NOMO-1 treated with dmso at 0.1 percent for 144 hours (cell line): ENCODE results near the gene STARD13.

Source experiments
- DNase-seq: peaks from one replicate; lab custom pipeline; 2025; ENCODE audit not compliant: unreplicated experiment; lab: John Stamatoyannopoulos, UW

The STARD13 gene

DNA sequence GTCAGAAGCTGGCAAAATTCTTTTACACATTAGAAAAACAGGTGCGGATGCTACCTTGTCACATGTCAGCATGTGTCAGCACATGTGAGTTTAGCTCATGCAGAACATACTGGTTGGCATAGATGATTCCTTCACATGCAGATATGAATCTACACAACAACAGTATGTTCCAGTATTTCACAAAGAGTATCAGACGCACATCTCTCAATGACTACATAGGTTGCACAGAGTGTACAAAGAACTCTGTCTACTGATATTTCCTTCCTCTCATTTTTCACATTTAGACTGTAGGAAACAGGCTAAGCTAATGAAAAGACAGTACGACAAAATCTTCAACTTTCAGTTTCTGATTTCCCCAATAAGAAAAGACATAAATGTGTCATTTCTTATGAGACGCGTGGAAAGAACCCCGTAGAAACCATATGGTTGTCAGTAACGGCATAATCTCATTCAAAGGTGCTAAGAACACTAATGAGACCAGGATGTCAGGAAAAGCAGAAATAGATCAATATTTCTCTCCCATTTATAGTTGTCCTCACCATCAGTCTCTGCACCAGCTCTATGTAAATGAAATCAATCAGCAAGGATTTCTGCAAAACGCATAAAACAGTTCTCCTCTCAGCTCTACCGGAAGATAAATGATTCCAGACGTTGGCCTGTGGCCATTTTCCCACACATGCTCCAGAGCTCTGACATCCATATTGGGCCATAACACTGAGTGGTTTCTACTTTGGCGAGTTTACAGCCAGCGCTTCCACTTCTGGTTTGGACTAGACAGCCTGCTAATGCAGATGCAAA, 81.2 kb downstream of the STARD13 start:
- no peak for DNase-seq

GRCh38 chr13:33202644-33203169, 82.8 kb downstream of the STARD13 start:
- DNase-seq: peak; percentile 9

DNA sequence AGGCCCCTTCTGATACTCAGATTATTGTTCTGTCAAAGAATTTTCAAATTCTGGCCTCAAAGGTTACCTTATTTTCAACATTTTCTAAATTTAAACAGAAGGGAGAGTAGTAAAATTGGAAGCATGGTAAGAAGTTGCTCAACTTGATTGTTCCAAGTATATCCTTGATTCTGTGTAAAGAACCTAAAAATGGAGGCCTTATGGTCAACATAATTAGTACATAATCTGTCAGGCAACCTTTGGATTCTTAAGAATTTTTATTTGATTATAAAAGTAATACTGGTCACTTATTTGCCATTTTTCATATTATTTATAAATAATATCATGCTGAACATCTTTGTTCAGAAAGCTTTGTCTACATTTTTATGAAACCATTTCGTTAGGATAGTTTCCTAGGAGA, 83.9 kb downstream of the STARD13 start:
- DNase-seq: no peak

GRCh38 chr13:33199289-33199850, 86.2 kb downstream of the STARD13 start:
- DNase-seq: no peak

DNA sequence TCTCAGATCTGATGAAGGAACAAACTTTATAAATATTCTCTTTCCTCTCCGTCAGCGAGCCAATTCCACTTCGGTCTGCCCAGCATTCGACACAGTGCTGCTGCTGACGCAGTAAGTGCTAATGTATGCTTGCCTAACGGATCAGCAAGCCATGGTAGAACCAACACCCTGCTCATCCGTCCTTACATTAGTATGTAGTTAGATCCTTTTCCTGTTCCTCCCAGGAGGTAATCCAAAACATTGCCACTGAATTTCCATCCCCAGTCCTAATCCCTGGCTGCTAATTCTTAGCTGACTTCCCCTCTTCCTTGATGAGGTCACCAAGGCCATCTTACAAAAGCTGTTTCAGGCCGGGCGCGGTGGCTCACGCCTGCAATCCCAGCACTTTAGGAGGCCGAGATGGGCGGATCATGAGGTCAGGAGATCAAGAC, 88.0 kb downstream of the STARD13 start:
- no peak for DNase-seq

GRCh38 chr13:33196767-33197166, 88.8 kb downstream of the STARD13 start:
- DNase-seq: no peak

GRCh38 chr13:33195693-33196464, 89.7 kb downstream of the STARD13 start:
- no peak for DNase-seq

DNA sequence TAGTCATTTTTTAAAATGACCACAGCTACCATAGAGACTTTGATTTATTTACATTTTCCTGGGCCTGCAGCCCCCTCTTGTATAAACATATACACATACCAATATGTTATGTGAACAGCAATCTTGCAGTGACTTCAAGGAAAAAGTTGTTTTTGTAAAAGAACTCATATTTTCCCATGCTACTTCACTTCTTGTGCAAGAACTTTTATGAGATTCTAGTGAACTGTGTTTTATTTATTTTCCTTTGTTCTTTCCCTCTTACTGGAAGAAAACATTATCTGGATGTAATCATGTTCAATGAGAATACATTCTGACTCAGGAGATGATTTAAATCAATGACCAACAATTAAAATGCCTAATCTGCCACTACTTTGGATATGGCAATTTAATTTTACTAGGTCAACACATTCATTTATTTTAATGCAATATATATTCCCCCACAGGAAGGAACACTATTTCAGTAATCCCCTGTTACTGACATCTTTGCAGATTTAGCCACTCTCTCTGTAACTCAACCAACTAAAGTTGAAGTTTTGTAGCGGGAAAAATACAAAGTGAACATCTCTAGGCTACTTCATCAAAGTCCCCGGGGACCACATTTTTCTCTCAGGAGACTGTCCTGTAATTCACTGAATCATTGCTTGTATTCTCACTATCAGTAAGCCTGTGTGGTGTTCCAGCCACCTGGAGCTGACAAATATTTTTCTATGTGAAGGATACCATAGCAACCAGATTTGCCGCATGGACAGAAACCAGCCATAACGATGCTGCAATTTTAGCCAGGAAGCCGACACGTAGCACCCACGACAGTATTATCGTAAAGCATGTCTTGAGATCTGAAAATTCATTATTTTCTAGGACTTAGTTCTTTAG, 90.5 kb downstream of the STARD13 start:
- DNase-seq: no peak

DNA sequence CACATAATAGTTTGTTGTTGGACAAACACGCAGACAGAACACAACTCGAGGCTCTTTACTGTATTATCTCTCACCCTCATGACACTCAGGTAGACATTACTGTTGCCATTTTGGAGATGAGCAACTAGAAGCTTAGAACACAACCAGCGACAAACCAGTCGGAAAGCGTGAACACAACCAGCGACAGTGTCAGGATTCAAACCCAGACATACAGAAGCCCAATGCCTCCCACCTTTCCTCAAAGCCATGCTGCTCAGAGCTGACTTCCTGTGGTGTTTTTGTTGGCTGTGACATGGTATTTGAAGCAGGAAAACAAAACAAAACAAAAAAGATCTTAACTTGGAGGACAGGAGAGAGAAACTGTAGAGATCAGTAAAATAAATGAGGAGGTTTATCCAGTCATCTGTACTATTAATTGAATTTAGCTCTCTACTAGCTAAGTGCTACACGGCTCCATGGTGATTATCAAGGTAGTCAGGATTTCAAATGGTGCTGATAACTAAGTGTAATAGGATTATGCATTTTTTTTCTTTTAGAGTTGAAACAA, 92.1 kb downstream of the STARD13 start:
- no peak for DNase-seq

- DNase-seq: no peak
Observed at GRCh38 chr13:33191425-33192210, 93.9 kb downstream of the STARD13 start.

DNA sequence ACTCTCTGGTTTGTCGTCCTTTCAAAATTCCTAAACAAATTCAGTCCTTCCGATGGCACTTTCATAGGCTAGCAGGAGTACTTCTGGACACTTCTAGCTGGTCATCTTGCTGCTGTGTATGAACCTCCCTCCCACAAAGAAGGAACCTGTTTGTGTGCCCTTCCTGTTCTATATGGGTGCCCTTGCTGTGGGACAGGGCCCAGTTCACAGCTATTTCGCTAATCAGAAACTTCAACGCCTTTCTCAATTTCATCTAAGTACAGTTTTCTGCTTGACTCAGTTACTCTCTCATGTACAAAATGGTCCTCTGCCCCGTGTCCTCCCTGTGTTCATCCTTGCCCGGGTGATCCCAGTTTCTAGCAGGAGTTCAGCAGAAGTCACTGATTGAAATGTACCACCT, 96.1 kb downstream of the STARD13 start:
- no peak for DNase-seq

DNA sequence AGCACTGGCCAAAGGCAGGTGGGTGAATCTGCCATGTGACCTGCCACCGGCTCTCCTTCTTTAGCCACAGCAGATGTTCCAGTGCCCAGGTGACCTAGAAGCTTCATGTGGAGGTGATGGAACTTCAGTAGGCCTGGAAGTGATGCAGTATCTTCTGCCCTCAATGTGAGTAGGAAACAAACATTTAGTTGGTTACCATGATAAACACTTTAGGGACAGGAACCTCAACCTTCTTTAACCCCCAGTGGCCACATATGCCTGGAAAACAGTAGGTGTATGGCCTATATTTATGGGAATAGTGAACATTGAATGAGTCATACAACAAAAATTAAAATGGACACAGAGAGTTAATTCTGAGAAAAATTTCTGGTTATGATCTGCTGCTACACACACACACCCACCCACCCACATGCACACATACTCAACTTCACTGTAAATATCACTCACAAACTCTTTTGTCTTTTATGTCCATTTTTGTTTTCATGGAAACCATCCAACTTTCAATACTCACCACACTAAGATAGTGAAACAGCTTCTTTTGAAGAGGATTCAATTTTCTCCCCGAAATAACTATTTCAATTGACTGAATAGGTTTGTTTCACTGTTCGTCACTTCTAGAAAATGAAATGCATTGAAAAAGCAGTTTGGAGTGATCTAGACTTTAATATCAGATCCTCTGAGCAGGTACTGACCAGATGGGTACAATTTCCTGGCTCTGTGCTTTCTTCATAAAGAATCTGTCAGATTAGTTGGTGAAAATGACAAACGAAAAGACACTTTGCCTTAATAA, 97.3 kb downstream of the STARD13 start:
- DNase-seq: no peak

DNA sequence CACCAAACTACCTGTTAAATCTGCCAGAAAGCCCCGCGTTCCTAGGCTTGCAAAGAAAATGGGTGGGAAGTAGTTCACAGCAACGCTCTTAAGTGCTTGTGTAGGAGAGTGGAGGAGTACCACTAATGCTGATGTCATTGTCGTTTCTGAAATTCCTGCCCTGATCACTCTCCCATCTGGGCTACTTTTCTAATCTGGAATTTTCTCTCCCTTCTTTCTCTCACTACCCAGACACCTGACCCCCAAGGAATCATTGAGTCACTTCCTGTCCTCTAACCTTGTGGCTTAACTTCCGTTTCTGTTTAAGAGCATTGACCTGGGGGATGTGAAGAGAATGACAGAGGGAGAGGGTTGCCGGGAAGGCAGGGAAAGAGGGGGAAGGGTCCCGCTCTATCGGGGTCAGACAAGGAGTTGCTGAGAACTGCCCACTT, 98.7 kb downstream of the STARD13 start:
- DNase-seq: no peak

DNA sequence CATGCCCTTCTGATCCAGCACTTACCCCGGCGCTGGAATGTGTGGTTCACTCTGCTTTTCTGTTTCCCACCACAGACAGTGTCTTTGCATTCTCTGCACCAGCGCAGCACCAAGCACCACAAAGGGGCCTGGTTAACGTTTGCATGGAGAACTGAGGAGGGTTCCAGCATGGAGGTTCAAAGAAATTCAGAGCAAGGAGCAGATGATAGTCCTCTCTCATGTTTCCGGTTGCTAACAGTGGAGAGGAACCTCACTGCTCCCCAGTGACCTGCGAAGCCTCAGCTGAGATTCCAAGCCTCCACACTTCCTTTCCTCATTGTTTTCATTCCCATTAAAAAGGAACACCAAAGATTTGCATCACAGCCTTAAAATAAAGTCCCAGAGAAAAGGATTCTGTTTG, 99.7 kb downstream of the STARD13 start:
- no peak for DNase-seq

DNA sequence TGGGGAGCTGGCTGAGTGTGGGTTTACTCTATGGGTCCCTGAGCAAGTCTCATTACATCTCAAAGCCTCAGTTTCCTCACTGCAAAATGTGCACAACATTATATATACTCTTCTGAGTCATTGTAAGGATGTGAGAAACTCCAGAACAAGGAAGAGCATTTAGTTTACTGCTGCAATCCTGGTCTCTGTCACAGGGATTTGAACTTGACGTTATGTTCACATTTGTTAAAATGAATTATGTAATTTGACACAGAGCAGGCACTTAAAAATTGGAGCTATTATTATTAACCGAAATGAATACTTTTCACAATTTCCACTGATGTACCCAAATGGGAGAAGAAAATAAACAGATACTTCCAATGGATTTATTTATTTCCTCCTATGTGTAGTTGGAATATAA, 101.0 kb downstream of the STARD13 start:
- DNase-seq: no peak

DNA sequence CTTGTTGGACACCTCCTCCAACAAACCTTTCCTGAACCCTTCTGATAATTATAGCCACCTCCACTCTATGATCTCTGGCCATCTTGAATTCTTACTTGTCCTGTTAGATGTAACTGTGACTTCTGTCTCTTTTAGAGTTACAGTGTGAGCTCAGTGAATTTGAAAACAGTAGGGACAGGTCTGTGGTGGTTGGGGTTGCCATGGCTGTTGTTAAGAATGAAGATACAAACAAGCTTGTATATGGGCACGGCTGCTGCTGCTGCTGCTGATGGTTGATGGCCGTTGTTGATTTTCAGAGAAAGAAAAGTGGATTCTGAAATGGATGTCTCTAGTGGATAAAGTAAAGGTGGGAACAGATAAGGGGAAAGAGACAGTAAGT, 101.5 kb downstream of the STARD13 start:
- no peak for DNase-seq

GRCh38 chr13:33183431-33184111, 102.0 kb downstream of the STARD13 start:
- DNase-seq: no peak

- DNase-seq: no peak
Observed at GRCh38 chr13:33182729-33183128, 102.8 kb downstream of the STARD13 start.
